GM12892 (cell line): ENCODE results near the gene KLC1.

ENCODE experiments used
- POLR2A ChIP-seq: IDR thresholded peaks from 2 replicates; pipeline ENCODE4 v1.6.1; 2011; ENCODE audit warnings: low read depth, low read length, control low read depth
- POLR2AphosphoS5 ChIP-seq: IDR thresholded peaks from 2 replicates; pipeline ENCODE4 v1.6.1; 2011; ENCODE audit warnings: low read depth, low read length, control low read depth
- TAF1 ChIP-seq: IDR thresholded peaks from 2 replicates; pipeline ENCODE4 v1.6.1; 2011; ENCODE audit warnings: low read depth, mild to moderate bottlenecking, control low read depth, low read length, borderline replicate concordance

DNA sequence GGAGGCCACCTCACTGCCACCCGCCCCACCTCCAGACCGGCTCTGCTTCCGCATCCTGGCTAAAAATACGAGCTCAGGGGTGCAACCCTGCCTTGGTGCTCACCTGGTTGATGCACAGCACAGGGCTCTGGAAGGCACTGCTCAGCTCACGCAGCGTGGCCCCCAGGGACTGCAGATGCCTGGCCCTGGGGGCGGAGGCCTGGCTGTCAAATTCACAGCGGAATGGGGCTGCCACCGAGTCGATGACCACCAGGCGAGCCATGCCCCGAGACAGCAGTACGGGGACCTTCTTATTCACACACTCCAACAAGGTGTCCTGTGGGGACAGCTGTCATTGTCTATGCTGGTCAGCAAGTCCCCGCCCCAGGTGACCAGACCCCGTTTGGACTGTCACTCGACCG lies 70.2 kb downstream of the KLC1 start:
- TF ChIP-seq POLR2A (no peak), TAF1 (no peak), POLR2AphosphoS5 (0 out of 2 replicates have a peak, but pooled peaks have one; percentile 9)
